ENCODE data around the gene ADAMTS17.

Gene ADAMTS17

DNA sequence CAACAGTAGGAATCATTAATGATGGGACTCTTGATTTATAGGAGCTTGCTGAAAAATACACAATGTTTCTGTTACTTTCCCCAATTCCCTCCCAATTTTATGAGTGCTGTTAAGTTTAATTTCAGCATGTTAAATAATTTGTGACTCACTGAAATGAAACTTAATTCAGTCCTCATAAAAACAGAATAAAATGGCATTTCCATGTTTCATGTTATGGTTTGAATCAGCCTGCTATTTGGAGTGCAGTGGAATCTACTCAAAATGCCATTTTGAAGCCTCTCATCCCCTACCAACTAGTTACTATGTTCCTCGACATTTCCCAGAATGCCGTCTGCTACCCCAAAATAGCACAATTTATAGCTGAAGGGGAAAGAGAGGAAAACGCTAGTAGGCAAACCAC is 237.5 kb downstream of the ADAMTS17 start:
- H3K9ac ChIP-seq (ENCODE audit: low read length) = no peak overlapping the region
- H3K4me3 ChIP-seq (ENCODE audit: low read depth in 1 of 2, low read length in 2 of 2) = no peak overlapping the region
- H3K27me3 ChIP-seq (ENCODE audit: control insufficient read depth in 1 of 2, insufficient read depth in 2 of 2, low read length in 2 of 2) = no peaks in the 10 kb centered on the region
- no peaks in the 10 kb centered on the region for H3K36me3 ChIP-seq (ENCODE audit: insufficient read depth, low read length)
- H3K9me3 ChIP-seq (ENCODE audit: low read length) = no peaks in the 10 kb centered on the region
- H3K27ac ChIP-seq (ENCODE audit: low read depth, low read length) = no peak overlapping the region
- no peaks in the 10 kb centered on the region for H3K4me1 ChIP-seq (ENCODE audit: insufficient read depth, low read length)

DNA sequence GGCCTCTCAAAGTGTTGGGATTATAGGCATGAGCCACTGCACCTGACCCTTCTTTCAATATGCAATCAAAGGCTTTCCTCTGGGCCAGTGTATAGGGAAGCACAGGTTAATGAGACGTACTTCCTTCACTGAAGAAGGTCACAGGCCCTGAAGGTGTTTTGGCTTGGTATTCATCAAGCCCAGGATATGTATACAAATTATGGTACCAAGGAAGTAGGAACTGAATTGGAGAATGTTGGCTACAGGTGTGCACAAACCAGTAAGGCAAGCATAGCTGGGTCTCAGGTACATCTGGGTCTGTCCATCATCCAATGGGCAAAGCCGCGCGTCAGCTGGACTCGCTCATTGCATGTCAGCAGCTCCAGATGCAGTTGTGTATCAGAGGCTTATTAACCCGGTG is 237.9 kb downstream of the ADAMTS17 start:
- Histone ChIP-seq H3K36me3 (ENCODE audit: insufficient read depth, low read length) (no peaks in the 10 kb centered on the region), H3K9me3 (ENCODE audit: low read length) (no peaks in the 10 kb centered on the region), H3K4me1 (ENCODE audit: insufficient read depth, low read length) (no peaks in the 10 kb centered on the region), H3K27me3 (ENCODE audit: control insufficient read depth in 1 of 2, insufficient read depth in 2 of 2, low read length in 2 of 2) (no peaks in the 10 kb centered on the region), H3K9ac (ENCODE audit: low read length) (no peak overlapping the region), H3K4me3 (ENCODE audit: low read depth in 1 of 2, low read length in 2 of 2) (no peak overlapping the region), H3K27ac (ENCODE audit: low read depth, low read length) (no peak overlapping the region)

DNA sequence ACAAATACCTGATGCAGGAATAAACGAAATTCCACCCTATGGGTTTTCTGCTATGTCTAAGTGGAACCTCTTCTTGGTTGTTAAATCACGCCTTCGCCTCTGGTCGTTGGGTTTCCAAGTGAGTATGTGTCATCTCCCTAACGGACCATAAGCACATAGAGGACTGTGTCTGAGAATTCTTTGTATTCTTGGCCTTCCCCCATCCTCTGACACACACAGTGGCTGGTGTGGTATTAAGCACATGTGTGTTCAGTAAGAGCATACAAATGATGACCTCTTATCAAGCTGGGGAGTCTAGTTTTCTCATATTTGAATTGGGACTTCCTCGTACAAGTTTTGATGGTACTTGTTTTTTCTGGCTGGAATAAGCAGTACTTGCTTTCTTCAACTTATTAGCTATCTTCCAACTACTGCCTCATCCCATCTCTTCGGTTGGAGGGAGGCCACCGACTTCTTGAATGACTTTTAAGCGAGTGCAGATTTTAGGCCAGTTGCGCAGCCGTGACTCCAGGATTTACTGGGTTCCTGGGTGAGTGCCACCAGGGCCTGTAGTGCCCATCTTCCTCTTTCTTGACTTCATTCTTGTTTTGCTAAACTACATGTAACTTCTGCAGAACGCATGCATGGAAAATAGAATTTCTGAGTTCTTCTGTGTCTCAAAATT is 240.2 kb downstream of the ADAMTS17 start:
- H3K27ac ChIP-seq (ENCODE audit: low read depth, low read length) = no peak overlapping the region
- no peaks in the 10 kb centered on the region for H3K27me3 ChIP-seq (ENCODE audit: control insufficient read depth in 1 of 2, insufficient read depth in 2 of 2, low read length in 2 of 2)
- H3K36me3 ChIP-seq (ENCODE audit: insufficient read depth, low read length) = no peaks in the 10 kb centered on the region
- H3K9me3 ChIP-seq (ENCODE audit: low read length) = no peaks in the 10 kb centered on the region
- no peak overlapping the region for H3K4me3 ChIP-seq (ENCODE audit: low read depth in 1 of 2, low read length in 2 of 2)
- H3K9ac ChIP-seq (ENCODE audit: low read length) = no peak overlapping the region
- H3K4me1 ChIP-seq (ENCODE audit: insufficient read depth, low read length) = no peaks in the 10 kb centered on the region

DNA sequence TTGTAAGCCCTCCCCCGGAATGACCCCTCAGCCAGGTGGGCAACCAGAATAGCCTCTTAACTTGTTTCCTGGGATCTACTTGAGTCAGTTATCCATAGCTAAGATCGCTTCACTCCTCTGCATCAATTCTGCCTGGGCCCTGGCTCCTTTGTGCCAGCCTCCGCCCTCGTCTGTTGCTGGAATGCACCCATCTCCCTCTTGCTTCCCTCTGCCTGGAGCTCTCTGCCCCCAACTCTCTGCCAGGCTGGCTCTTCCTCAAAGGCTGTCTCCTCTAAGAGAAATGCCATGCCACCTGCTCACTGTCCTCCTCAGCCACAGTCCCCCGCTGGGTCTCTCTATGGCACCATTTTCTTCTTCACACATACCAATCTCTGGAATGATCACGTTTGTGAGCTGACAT is 240.8 kb downstream of the ADAMTS17 start:
- Histone ChIP-seq H3K27me3 (ENCODE audit: control insufficient read depth in 1 of 2, insufficient read depth in 2 of 2, low read length in 2 of 2) (no peaks in the 10 kb centered on the region), H3K36me3 (ENCODE audit: insufficient read depth, low read length) (no peaks in the 10 kb centered on the region), H3K4me1 (ENCODE audit: insufficient read depth, low read length) (no peaks in the 10 kb centered on the region), H3K4me3 (ENCODE audit: low read depth in 1 of 2, low read length in 2 of 2) (no peak overlapping the region), H3K27ac (ENCODE audit: low read depth, low read length) (no peak overlapping the region), H3K9ac (ENCODE audit: low read length) (no peak overlapping the region), H3K9me3 (ENCODE audit: low read length) (no peaks in the 10 kb centered on the region)

DNA sequence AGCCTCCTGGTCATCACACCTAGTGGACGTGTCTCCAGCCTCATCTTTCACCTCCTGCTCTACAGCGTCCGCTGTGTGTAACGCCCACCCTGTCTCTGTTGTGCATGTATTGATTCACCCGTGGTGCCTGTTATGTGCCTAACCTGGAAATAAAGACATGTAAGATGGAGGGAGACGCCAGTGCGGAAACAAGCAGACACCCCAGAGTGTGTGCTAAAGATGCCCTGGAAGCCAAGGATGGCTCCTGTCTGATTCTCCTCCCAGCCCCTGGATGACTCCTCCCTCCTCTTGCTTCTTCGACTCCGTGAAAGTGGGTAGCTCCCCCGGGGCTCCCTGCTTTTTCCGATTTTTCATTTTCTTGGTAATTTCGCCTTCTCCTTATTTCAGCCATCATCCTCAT is 241.8 kb downstream of the ADAMTS17 start:
- Histone ChIP-seq H3K4me1 (ENCODE audit: insufficient read depth, low read length) (no peaks in the 10 kb centered on the region), H3K36me3 (ENCODE audit: insufficient read depth, low read length) (no peaks in the 10 kb centered on the region), H3K9me3 (ENCODE audit: low read length) (no peaks in the 10 kb centered on the region), H3K27me3 (ENCODE audit: control insufficient read depth in 1 of 2, insufficient read depth in 2 of 2, low read length in 2 of 2) (no peaks in the 10 kb centered on the region), H3K4me3 (ENCODE audit: low read depth in 1 of 2, low read length in 2 of 2) (no peak overlapping the region), H3K27ac (ENCODE audit: low read depth, low read length) (no peak overlapping the region), H3K9ac (ENCODE audit: low read length) (no peak overlapping the region)

DNA sequence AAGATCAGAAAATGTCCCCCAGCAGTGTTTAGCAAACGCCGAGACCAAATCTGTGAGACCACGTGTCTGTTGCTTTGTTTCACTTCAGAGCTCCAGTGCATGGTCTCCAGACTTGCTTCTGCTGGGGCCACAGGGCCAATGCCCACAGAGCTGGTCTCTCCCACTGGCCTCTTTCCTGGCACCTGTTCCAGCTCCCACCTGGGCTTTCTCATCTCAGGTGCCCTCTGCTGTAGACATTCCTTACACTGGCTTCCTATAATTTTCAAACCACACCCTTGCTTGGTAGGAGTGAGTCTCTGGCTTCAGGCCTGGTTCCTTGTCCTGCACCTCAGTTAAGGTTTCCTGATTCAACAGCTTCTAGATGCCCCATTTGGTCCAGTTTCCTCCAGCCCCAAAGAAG is 243.1 kb downstream of the ADAMTS17 start:
- Histone ChIP-seq H3K4me1 (ENCODE audit: insufficient read depth, low read length) (no peaks in the 10 kb centered on the region), H3K36me3 (ENCODE audit: insufficient read depth, low read length) (no peaks in the 10 kb centered on the region), H3K9ac (ENCODE audit: low read length) (no peak overlapping the region), H3K27ac (ENCODE audit: low read depth, low read length) (no peak overlapping the region), H3K9me3 (ENCODE audit: low read length) (no peaks in the 10 kb centered on the region), H3K27me3 (ENCODE audit: control insufficient read depth in 1 of 2, insufficient read depth in 2 of 2, low read length in 2 of 2) (no peaks in the 10 kb centered on the region), H3K4me3 (ENCODE audit: low read depth in 1 of 2, low read length in 2 of 2) (no peak overlapping the region)

DNA sequence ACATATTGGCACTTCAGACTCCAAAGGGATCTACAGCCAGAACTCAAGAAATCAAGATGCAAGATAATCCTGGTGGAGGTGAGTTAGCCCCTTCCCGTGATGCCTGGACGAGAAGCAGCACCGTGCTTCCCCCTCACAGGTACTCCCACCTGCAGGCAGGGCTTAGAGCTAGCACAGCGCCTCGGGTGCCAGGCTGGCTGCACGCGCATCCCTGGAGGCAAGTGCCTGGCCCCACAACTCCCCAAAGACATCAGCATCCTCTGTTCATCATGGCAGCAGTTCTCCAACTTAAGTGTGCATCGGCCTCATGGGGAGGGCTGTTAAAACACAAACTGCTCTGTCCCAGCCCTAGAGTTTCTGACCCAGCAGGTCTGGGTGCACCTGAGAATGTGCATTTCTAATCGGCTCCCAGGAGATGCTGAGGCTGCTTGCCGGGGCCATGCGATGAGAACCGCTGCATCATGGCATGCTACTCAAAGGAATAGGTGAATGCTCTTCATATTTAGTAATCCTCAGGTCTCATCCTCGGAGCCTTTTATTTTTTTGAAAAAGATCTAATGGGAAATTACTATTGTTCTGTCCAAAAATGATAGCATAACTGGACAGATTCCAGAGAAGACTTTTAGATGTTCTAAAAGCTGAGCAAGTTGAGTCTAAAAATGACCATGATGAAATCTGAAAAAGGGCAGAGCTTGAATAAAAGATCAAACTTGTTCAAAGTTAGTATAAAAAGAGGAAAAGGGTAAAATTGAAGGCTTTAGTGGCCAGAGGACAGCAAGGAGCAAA is 244.2 kb downstream of the ADAMTS17 start:
- Histone ChIP-seq H3K9ac (ENCODE audit: low read length) (no peak overlapping the region), H3K9me3 (ENCODE audit: low read length) (no peaks in the 10 kb centered on the region), H3K27ac (ENCODE audit: low read depth, low read length) (no peak overlapping the region), H3K36me3 (ENCODE audit: insufficient read depth, low read length) (no peaks in the 10 kb centered on the region), H3K4me3 (ENCODE audit: low read depth in 1 of 2, low read length in 2 of 2) (no peak overlapping the region), H3K4me1 (ENCODE audit: insufficient read depth, low read length) (no peaks in the 10 kb centered on the region), H3K27me3 (ENCODE audit: control insufficient read depth in 1 of 2, insufficient read depth in 2 of 2, low read length in 2 of 2) (no peaks in the 10 kb centered on the region)

DNA sequence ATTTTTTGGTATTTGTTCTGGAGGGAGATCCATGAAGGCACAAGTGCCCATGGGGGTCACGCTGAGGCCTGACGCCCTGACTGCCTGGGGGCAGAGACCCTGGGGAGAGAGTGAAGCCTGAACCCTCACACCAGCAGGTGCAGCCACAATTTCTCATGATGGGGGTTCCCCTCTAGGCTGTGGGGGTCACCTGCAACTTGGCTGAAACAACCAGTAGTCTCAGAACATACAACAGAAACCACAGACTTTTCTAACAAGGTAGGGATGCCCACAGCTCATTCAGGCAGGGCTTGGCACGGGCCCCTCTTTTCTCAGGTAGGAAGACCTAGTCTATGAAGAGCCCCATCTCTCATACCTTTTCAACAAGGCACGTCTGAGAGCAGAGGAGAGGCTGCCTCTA is 245.1 kb downstream of the ADAMTS17 start:
- no peaks in the 10 kb centered on the region for H3K36me3 ChIP-seq (ENCODE audit: insufficient read depth, low read length)
- H3K4me3 ChIP-seq (ENCODE audit: low read depth in 1 of 2, low read length in 2 of 2) = no peak overlapping the region
- no peak overlapping the region for H3K9ac ChIP-seq (ENCODE audit: low read length)
- no peaks in the 10 kb centered on the region for H3K9me3 ChIP-seq (ENCODE audit: low read length)
- no peak overlapping the region for H3K27ac ChIP-seq (ENCODE audit: low read depth, low read length)
- no peaks in the 10 kb centered on the region for H3K27me3 ChIP-seq (ENCODE audit: control insufficient read depth in 1 of 2, insufficient read depth in 2 of 2, low read length in 2 of 2)
- H3K4me1 ChIP-seq (ENCODE audit: insufficient read depth, low read length) = no peaks in the 10 kb centered on the region

DNA sequence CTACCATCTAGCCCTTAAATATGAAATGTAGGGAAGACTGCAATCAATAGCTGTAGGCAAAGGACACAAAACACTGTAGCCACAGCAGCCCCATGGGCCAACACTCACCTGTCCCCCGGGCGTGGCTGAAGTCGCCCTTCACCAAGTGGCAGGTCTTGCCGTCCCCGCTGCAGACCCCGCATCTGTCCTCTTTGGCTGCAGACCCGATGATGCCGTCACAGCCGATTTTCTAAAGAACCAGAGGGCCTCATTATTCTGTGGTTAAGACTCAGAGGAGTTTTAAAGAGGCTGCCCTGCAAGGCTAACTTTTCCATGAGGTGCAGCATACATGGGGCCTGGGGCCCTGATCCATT is 245.6 kb downstream of the ADAMTS17 start:
- Histone ChIP-seq H3K9me3 (ENCODE audit: low read length) (no peaks in the 10 kb centered on the region), H3K9ac (ENCODE audit: low read length) (no peak overlapping the region), H3K27me3 (ENCODE audit: control insufficient read depth in 1 of 2, insufficient read depth in 2 of 2, low read length in 2 of 2) (no peaks in the 10 kb centered on the region), H3K4me3 (ENCODE audit: low read depth in 1 of 2, low read length in 2 of 2) (no peak overlapping the region), H3K36me3 (ENCODE audit: insufficient read depth, low read length) (no peaks in the 10 kb centered on the region), H3K27ac (ENCODE audit: low read depth, low read length) (no peak overlapping the region), H3K4me1 (ENCODE audit: insufficient read depth, low read length) (no peaks in the 10 kb centered on the region)

DNA sequence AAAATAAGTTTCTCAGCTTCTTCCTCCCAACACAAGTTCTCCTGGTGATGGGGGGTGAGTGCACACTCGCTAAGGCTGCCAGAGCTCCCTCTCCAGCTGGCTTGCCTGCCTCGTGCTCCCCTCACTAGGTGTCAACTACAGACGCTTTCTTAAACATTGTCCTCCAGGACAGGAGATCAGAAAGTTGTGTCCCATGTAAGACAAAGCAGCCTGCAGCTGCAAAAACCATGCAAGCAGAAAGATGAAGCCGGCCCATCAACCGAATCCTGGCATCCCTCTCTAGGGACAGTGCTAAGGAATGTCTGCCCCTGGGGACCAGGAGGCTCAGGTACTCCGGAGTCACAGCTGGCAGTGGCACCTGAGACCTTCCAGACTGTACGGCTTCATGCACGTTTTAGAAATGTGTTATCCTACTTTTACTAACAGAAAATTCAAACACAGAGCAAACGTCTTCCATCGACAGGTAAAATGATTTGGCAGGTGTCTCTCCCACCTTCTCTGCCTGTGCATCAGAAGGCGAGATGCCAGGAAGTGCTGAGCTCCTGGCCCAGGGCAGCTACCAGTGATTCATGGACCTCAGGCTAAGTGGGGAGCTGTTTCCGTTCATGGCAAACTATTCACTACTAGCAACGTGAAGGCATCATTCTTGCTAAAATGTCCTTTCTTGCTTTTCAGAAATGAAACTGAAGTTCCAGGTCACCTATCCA is 246.1 kb downstream of the ADAMTS17 start:
- Histone ChIP-seq H3K27me3 (ENCODE audit: control insufficient read depth in 1 of 2, insufficient read depth in 2 of 2, low read length in 2 of 2) (no peaks in the 10 kb centered on the region), H3K36me3 (ENCODE audit: insufficient read depth, low read length) (no peaks in the 10 kb centered on the region), H3K4me3 (ENCODE audit: low read depth in 1 of 2, low read length in 2 of 2) (no peak overlapping the region), H3K4me1 (ENCODE audit: insufficient read depth, low read length) (no peaks in the 10 kb centered on the region), H3K9ac (ENCODE audit: low read length) (no peak overlapping the region), H3K9me3 (ENCODE audit: low read length) (no peaks in the 10 kb centered on the region), H3K27ac (ENCODE audit: low read depth, low read length) (no peak overlapping the region)

DNA sequence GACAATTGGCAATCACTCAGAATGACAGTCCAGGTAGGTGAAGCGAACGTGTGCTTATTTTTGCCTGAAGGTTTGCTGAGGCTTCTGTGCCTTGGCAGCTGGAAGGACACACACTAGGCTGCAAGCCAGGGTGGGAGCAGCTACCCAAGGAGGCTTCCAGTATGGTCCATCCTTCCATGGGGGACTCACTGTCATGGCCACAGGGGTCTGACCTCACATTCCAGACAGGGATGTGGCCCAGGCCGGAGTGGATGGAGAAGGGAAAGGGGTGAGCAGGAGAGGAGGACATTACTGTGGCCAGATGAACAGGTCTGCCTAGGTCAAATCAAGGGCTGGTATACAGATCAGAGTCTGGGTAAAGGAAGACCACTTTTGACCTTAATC is 247.7 kb downstream of the ADAMTS17 start:
- Histone ChIP-seq H3K36me3 (ENCODE audit: insufficient read depth, low read length) (no peaks in the 10 kb centered on the region), H3K4me3 (ENCODE audit: low read depth in 1 of 2, low read length in 2 of 2) (no peak overlapping the region), H3K9ac (ENCODE audit: low read length) (no peak overlapping the region), H3K4me1 (ENCODE audit: insufficient read depth, low read length) (no peaks in the 10 kb centered on the region), H3K27ac (ENCODE audit: low read depth, low read length) (no peak overlapping the region), H3K27me3 (ENCODE audit: control insufficient read depth in 1 of 2, insufficient read depth in 2 of 2, low read length in 2 of 2) (no peaks in the 10 kb centered on the region), H3K9me3 (ENCODE audit: low read length) (no peaks in the 10 kb centered on the region)
